GM12878 (cell line): Measurements from ENCODE around the gene CASK. TPM values are rescaled to one million over a fixed set of nuclear protein-coding genes. Genes with fewer than 3 reads are reported as not detected.

ENCODE experiments used
- ATAC-seq: fragments of 200-7000 bp; cut with Tn5 transposase; 3 replicates; pipeline ENCODE4 v1.9.1; 2020; ENCODE audit warnings: mild to moderate bottlenecking, moderate library complexity
- BruUV-seq: library from RNA; stranded (reverse); fragments of 400-500 nt; replicated peaks from 2 replicates; lab custom pipeline; 2021; lab: Mats Ljungman, UMichigan
- CTCF ChIA-PET: fragments of 300-600 bp; sonication (Branson Sonifier 250); formaldehyde crosslinking; extraction: SDS; loops from one replicate; lab custom pipeline; 2021; ENCODE audit warnings: inconsistent platforms; lab: Yijun Ruan, JAX
- POLR2A ChIA-PET: fragments of 350-600 bp; formaldehyde crosslinking; extraction: SDS; loops from one replicate; lab custom pipeline; 2021; ENCODE audit warnings: inconsistent platforms; lab: Charles Lee
- RAD21 ChIA-PET: fragments of 300-600 bp; sonication (Branson Sonifier 250); formaldehyde crosslinking; loops from one replicate; lab custom pipeline; 2023; ENCODE audit warnings: antibody characterized with exemption; ENCODE audit not compliant: unreplicated experiment; lab: Charles Lee
- SMC1A ChIA-PET: fragments of 300-600 bp; sonication (Branson Sonifier 250); formaldehyde crosslinking; loops from one replicate; lab custom pipeline; 2023; ENCODE audit not compliant: unreplicated experiment, uncharacterized antibody; lab: Charles Lee
- DNase-seq: peaks from one replicate; pipeline ENCODE4 v3.0.0-alpha.2; 2011; ENCODE audit warnings: low read depth, low spot score
- FAIRE-seq: peaks from 3 replicates; lab custom pipeline; 2011; peaks lifted over from hg19 to GRCh38; lab: Jason Lieb, UNC
- H2AFZ ChIP-seq: 2 replicates; pipeline ENCODE4 v1.6.0; 2011; ENCODE audit warnings: low read depth, low read length, control low read depth; ENCODE audit not compliant: control insufficient read depth
- H3K27ac ChIP-seq: 2 replicates; pipeline ENCODE4 v1.5.1; 2011; ENCODE audit warnings: control low read depth; ENCODE audit not compliant: control insufficient read depth, insufficient read depth
- H3K27me3 ChIP-seq, 2 experiments: replicated peaks in 1 of 2; 2 replicates each; pipeline versions ENCODE4 v1.6.0 to v1.6.1; 2011; ENCODE audit warnings: low read length in 1 of 2; ENCODE audit not compliant: control insufficient read depth in 2 of 2, insufficient read depth in 2 of 2
- H3K36me3 ChIP-seq, 2 experiments: 2 replicates each; pipeline ENCODE4 v1.5.1; 2011; ENCODE audit warnings: low read length in 1 of 2; ENCODE audit not compliant: control insufficient read depth in 2 of 2, insufficient read depth in 2 of 2
- H3K4me1 ChIP-seq: 2 replicates; pipeline ENCODE4 v1.6.1; 2011; ENCODE audit warnings: mild to moderate bottlenecking, low read length, moderate library complexity, mixed read lengths; ENCODE audit not compliant: control insufficient read depth, insufficient read depth
- H3K4me2 ChIP-seq: 2 replicates; pipeline ENCODE4 v1.6.0; 2011; ENCODE audit warnings: control low read depth; ENCODE audit not compliant: control insufficient read depth, insufficient read depth
- H3K4me3 ChIP-seq: fragments of 200-600 bp; sonication (generic); 2 replicates; pipeline ENCODE4 v1.5.1; 2016
- H3K79me2 ChIP-seq: 2 replicates; pipeline ENCODE4 v1.6.0; 2011; ENCODE audit warnings: low read length; ENCODE audit not compliant: control insufficient read depth, insufficient read depth
- H3K9ac ChIP-seq: 2 replicates; pipeline ENCODE4 v1.8.0; 2011; ENCODE audit warnings: low read length, control low read depth, mixed read lengths; ENCODE audit not compliant: control insufficient read depth, insufficient read depth
- H3K9me3 ChIP-seq: replicated peaks from 3 replicates; pipeline ENCODE4 v1.5.1; 2011; ENCODE audit warnings: mild to moderate bottlenecking, low read length; ENCODE audit not compliant: control insufficient read depth, insufficient read depth
- H4K20me1 ChIP-seq: 2 replicates; pipeline ENCODE4 v1.6.0; 2011; ENCODE audit not compliant: control insufficient read depth, insufficient read depth
- CBX3 ChIP-seq: fragments of 200-600 bp; sonication (generic); IDR thresholded peaks from 2 replicates; pipeline ENCODE4 v1.6.1; 2016; ENCODE audit warnings: low read depth, borderline replicate concordance
- CHD1 ChIP-seq: IDR thresholded peaks from 2 replicates; pipeline ENCODE4 v1.6.1; 2012; ENCODE audit warnings: low read depth, low read length, improper control_type of control experiment
- ESRRA ChIP-seq: IDR thresholded peaks from 2 replicates; pipeline ENCODE4 v1.6.1; 2012; ENCODE audit warnings: mild to moderate bottlenecking, low read length, improper control_type of control experiment
- GATAD2B ChIP-seq: fragments of 450-650 bp; conservative IDR thresholded peaks from 2 replicates; pipeline ENCODE4 v1.6.1; 2017; ENCODE audit warnings: low read depth, mild to moderate bottlenecking, moderate library complexity
- JUND ChIP-seq: IDR thresholded peaks from 2 replicates; pipeline ENCODE4 v1.6.1; 2012; ENCODE audit warnings: low read depth, mild to moderate bottlenecking, low read length, improper control_type of control experiment, moderate library complexity
- KAT2A ChIP-seq: conservative IDR thresholded peaks from 2 replicates; pipeline ENCODE4 v1.6.1; 2011; ENCODE audit warnings: low read depth, low read length; ENCODE audit not compliant: control insufficient read depth
- PAX5 ChIP-seq: IDR thresholded peaks from 2 replicates; pipeline ENCODE4 v1.6.1; 2011; ENCODE audit warnings: low read depth, low read length, borderline replicate concordance
- RFX5 ChIP-seq: IDR thresholded peaks from 2 replicates; pipeline ENCODE4 v1.6.1; 2011; ENCODE audit warnings: low read depth, low read length, improper control_type of control experiment
- SREBF1 ChIP-seq: IDR thresholded peaks from 2 replicates; pipeline ENCODE4 v1.6.1; 2012; ENCODE audit warnings: mild to moderate bottlenecking, low read length
- STAT1 ChIP-seq: fragments of 450-650 bp; conservative IDR thresholded peaks from 2 replicates; pipeline ENCODE4 v1.6.1; 2014; ENCODE audit warnings: antibody characterized with exemption, mild to moderate bottlenecking
- STAT3 ChIP-seq: IDR thresholded peaks from 2 replicates; pipeline ENCODE4 v1.6.1; 2011; ENCODE audit warnings: low read depth, low read length, improper control_type of control experiment
- ZBTB4 ChIP-seq: fragments of 450-650 bp; formaldehyde crosslinking; IDR thresholded peaks from 2 replicates; pipeline ENCODE4 v1.4.0; 2022; ENCODE audit warnings: mild to moderate bottlenecking, moderate library complexity
- ZZZ3 ChIP-seq: IDR thresholded peaks from 2 replicates; pipeline ENCODE4 v1.6.1; 2011; ENCODE audit warnings: low read depth; ENCODE audit not compliant: control insufficient read depth, insufficient read length
- WGBS: methylation state at CpG from one replicate; pipeline ENCODE4 v1.1.6; 2016; ENCODE audit warnings: low lambda C conversion rate; ENCODE audit not compliant: insufficient replicate concordance, insufficient coverage; ENCODE audit errors: missing lambda C conversion rate; 5-methylcytosine and 5-hydroxymethylcytosine counted together
- in situ Hi-C: fragments of 300-500 bp; cut with MboI; formaldehyde crosslinking; loops from 9 replicates; pipeline ENCODE4 v1.14.3; 2018; ENCODE audit warnings: mixed read lengths
- intact Hi-C: fragments of 100-400 bp; cut with micrococcal nuclease; formaldehyde crosslinking; loops from one replicate; pipeline ENCODE4 v1.14.2; 2022; ENCODE audit not compliant: unreplicated experiment
- polyA plus RNA-seq, 11 experiments: library from polyadenylated mRNA; depleted of rRNA in 4 of 11; unstranded in 6 of 11; stranded (reverse) in 5 of 11; fragments of >200 nt; fragmentation: Nextera tagmentation in 4 of 11; fragmentation: Illumina TruSeq in 1 of 11; extraction: Ambion mirVana in 4 of 11; extraction: Trizol in 1 of 11; gene quantifications; 1 replicate in 1 of 11; 2 replicates in 10 of 11; pipeline versions ENCODE4 v1.2.1 to v1.2.3, GENCODE V29; 2011 to 2016; ENCODE audit warnings: inconsistent platforms in 2 of 11, missing spikeins in 2 of 11, low read depth in 1 of 11
- total RNA-seq, 4 experiments: library from RNA; depleted of rRNA in 3 of 4; stranded (reverse); fragments of >200 nt in 3 of 4; fragmentation: Illumina TruSeq in 1 of 4; extraction: Trizol in 1 of 4; gene quantifications; 2 replicates each; pipeline versions ENCODE4 v1.2.1 to v1.2.3, GENCODE V29; 2013 to 2021
- TF ChIP-seq, protein P1 (sequence below): fragments of 450-650 bp; IDR thresholded peaks from 2 replicates; pipeline ENCODE4 v1.6.1; 2017; ENCODE audit warnings: mild to moderate bottlenecking, low read depth, inconsistent platforms; ENCODE audit not compliant: poor library complexity, severe bottlenecking

Gene CASK
- total and polyA plus RNA-seq, 10 of the 15 experiments (the other 5 are each of a cell fraction or from before 2014, with no cell fraction given): 0.60 to 45.9 (median 4.8) TPM

GRCh38 chrX:41491267-41492004, 431.9 kb downstream of the CASK start (continued):
- TF ChIP-seq SREBF1: no peak

GRCh38 chrX:41490446-41490845, 432.9 kb downstream of the CASK start:
- Histone ChIP-seq H3K9ac (no peak overlapping the region), H3K4me1 (no peaks in the 10 kb centered on the region), H3K27ac (no peak overlapping the region), H4K20me1 (no peaks in the 10 kb centered on the region), H2AFZ (no peak overlapping the region), H3K4me2 (no peak overlapping the region), H3K36me3 (no peaks in the 10 kb centered on the region), H3K4me3 (no peak overlapping the region), H3K79me2 (no peaks in the 10 kb centered on the region), H3K9me3 (no peaks in the 10 kb centered on the region), H3K27me3 (no peaks in the 10 kb centered on the region; a peak in 1 of 4 replicates)
- ChIA-PET RAD21 (no interaction called here), CTCF (interaction anchor here (1.4 kb wide), 1 partner anchor 9 kb away, joined by 3 read pairs; no protein-coding TSS in a partner anchor), SMC1A (no interaction called here), POLR2A (no interaction called here)
- ATAC-seq: peak; percentile 20; the same call in 2 of the 3 replicates
- intact Hi-C loops: no loop called here
- FAIRE-seq: no peak
- no peak for DNase-seq
- in situ Hi-C loops: no loop called here
- TF ChIP-seq STAT1 (no peak), JUND (no peak), CHD1 (no peak), ZZZ3 (no peak), CBX3 (no peak), KAT2A (no peak), ESRRA (no peak), STAT3 (no peak), PAX5 (no peak), GATAD2B (no peak), RFX5 (no peak), ZBTB4 (no peak)
- TF ChIP-seq, protein P1, sequence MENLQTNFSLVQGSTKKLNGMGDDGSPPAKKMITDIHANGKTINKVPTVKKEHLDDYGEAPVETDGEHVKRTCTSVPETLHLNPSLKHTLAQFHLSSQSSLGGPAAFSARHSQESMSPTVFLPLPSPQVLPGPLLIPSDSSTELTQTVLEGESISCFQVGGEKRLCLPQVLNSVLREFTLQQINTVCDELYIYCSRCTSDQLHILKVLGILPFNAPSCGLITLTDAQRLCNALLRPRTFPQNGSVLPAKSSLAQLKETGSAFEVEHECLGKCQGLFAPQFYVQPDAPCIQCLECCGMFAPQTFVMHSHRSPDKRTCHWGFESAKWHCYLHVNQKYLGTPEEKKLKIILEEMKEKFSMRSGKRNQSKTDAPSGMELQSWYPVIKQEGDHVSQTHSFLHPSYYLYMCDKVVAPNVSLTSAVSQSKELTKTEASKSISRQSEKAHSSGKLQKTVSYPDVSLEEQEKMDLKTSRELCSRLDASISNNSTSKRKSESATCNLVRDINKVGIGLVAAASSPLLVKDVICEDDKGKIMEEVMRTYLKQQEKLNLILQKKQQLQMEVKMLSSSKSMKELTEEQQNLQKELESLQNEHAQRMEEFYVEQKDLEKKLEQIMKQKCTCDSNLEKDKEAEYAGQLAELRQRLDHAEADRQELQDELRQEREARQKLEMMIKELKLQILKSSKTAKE: no peak
- 20% methylated on average over 3 of the region's 3 CpGs for WGBS
- BruUV-seq: no TSS peak
